Measurements from ENCODE around the gene CYBRD1.

CYBRD1 gene, protein sequence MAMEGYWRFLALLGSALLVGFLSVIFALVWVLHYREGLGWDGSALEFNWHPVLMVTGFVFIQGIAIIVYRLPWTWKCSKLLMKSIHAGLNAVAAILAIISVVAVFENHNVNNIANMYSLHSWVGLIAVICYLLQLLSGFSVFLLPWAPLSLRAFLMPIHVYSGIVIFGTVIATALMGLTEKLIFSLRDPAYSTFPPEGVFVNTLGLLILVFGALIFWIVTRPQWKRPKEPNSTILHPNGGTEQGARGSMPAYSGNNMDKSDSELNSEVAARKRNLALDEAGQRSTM

DNA sequence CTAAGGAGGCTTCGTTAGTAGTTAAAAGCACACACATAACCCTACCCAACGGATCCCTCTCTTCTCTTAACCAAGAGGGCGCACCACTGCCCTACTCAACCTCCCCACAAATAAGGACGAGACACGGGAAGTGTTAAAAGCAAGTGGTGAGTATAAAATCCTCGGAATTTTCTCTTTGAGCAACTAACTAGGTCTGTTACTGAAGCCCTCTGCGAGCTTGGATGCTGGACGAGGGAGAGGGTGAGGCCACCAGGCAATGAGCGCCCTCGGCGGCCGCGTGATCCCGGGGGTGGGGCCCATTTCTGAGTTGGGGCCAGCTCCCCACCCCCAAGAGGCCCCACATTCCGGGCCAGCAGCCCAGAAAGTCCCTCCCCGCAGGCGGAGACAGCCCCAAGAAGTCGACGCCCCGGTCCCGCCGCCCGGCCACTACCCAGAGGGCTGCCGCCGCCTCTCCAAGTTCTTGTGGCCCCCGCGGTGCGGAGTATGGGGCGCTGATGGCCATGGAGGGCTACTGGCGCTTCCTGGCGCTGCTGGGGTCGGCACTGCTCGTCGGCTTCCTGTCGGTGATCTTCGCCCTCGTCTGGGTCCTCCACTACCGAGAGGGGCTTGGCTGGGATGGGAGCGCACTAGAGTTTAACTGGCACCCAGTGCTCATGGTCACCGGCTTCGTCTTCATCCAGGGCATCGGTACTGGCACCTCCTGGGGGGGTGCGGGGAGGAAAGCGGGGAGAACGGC lies at the start of gene CYBRD1:
Gene CYBRD1 (plus strand): TSS at position 423 of the 736 bp plus-strand sequence. CDS start 72 bp downstream, at position 495.
- peak within 1 kb of the TSS; percentile 66 for H3K27ac ChIP-seq
- TF ChIP-seq, protein P1, sequence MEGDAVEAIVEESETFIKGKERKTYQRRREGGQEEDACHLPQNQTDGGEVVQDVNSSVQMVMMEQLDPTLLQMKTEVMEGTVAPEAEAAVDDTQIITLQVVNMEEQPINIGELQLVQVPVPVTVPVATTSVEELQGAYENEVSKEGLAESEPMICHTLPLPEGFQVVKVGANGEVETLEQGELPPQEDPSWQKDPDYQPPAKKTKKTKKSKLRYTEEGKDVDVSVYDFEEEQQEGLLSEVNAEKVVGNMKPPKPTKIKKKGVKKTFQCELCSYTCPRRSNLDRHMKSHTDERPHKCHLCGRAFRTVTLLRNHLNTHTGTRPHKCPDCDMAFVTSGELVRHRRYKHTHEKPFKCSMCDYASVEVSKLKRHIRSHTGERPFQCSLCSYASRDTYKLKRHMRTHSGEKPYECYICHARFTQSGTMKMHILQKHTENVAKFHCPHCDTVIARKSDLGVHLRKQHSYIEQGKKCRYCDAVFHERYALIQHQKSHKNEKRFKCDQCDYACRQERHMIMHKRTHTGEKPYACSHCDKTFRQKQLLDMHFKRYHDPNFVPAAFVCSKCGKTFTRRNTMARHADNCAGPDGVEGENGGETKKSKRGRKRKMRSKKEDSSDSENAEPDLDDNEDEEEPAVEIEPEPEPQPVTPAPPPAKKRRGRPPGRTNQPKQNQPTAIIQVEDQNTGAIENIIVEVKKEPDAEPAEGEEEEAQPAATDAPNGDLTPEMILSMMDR (conservative IDR thresholded peaks at IDR 0.05): no peak

DNA sequence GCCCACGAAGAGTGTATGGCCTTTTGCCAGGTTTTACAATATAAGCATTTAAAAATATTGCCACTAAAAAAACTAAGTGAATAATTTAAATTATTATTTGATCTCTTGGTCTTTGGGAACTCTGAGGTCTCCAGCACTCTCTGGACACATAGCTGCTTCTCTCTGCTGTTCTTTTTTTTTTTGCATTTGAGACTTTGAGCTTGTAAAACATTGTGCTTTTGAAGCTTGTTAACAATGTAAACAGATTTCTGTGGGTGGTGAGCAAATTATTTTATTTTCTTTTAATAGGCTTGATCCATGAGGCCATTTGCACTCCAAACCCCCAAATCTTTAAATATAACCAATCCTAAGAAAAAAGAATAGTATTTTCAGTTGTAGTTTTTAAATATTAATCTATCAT lies 46.3 kb upstream of the CYBRD1 start:
- TF ChIP-seq, protein P1 (conservative IDR thresholded peaks at IDR 0.05): no peak
- H3K27ac ChIP-seq: peak overlapping the region; percentile 48

DNA sequence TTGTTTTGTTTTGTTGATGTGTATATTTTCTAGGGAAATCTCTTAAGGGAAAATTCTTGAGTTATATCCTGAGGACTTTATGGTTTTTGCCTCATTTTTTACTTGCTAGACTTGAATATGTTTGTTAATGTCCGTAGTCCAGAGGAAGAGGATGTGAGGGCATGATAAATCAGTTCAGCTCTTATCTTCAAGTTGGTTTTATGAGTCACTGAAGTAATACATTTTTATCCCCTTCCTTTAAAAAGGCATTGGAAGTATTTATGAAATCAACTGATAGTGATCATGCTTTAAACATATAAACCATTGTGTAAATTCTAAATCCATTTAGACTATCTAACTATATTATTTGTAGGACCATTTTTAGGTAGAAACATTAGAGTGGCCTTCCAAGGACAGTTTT lies 43.9 kb upstream of the CYBRD1 start:
- TF ChIP-seq, protein P1 (conservative IDR thresholded peaks at IDR 0.05): no peak

DNA sequence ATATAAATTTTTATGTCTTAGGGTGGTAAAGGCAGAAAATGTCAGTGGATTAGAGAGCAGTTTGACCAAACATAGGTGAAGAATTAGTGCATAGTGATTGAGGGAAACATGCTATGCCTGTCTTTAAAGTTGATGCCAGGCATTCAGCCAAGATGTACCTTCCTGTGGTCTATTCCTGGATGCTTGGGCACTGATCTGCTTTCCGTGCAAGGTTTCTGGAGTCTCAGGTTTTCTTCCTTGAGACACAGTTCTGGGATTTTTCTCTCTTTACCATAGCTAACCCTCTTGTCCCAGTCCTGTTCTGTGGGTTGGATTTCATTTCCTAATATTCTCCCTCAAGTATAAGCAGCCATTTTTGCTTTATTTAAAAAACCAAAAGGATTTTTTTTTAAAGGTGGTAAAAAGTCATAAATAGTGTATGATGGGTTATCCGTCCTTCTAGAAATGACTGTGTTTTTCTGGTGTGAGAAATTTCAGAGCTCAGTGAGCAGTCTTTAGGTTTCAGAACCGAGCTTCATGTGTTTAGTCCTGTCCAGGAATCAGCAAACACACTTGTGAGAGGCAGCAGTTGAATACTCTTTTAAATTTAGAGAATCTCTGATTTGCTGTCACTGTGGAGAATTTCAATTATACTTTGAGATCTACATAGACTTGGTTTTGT lies 43.0 kb upstream of the CYBRD1 start:
- TF ChIP-seq, protein P1 (conservative IDR thresholded peaks at IDR 0.05): no peak

More for the DNA sequence above, 43.9 kb upstream of the CYBRD1 start:
- peak overlapping the region; percentile 15; the same call in 1 of the 2 replicates for H3K27ac ChIP-seq

DNA sequence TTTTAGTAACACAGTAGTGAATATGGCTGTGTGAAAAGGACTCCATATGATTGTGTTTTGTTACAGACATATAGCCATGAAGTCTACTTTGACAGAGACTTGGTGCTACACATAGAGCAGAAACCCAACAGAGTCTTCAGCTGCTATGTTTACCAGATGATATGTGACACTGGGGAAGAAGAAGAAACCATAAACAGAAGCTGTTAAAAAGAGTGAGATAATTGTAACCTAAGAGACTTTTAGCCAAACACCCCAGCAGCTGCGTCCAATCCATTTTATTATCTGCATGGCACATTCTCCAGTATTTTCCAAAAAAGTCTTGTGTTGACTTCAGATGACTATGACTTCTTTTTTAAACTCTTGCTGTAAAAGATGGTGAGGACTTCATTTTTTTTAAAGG lies 41.4 kb upstream of the CYBRD1 start:
- no peak overlapping the region for H3K27ac ChIP-seq
- TF ChIP-seq, protein P1 (conservative IDR thresholded peaks at IDR 0.05): no peak

More for the DNA sequence above, 43.0 kb upstream of the CYBRD1 start:
- H3K27ac ChIP-seq: peak overlapping the region; percentile 15; the same call in 1 of the 2 replicates

DNA sequence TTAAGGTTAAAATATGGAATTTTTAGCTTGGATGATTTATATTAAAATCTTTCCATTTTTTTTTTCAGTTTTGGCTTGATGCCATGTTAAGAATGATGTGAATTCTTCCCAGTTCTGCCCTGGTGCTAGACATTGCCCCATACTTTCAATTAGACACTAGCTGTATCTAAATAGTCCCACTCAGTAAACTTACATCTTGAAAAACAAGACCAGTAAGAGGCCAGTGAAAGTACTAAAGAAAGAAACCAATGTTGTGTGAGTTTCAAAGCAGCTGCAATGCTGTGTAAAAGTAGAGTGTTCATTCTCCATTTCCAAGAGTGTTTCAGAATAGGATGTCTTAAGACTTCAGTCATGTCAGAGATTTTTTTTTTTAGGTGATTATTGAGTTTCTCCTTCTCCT lies 40.0 kb upstream of the CYBRD1 start:
- H3K27ac ChIP-seq: no peak overlapping the region
- TF ChIP-seq, protein P1 (conservative IDR thresholded peaks at IDR 0.05): no peak

DNA sequence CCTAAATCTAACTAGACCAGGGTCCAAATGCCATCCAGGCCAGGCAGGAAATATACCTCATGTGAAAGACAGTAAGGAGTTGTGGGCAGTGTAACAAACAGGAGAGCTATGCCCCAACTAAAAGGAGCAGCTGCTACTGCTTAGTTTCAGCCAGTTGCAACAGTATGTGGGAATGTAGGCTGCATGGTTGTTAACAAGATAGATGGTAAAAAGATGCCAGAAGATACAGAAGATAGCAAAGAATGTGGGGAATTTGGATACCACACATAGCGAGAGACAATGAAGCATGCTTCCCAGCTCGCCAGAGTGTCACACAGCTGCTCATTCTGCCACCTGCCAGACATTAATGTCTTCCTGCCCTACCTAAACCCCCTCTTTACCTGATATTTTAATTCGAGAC lies 39.4 kb upstream of the CYBRD1 start:
- TF ChIP-seq, protein P1 (conservative IDR thresholded peaks at IDR 0.05): no peak
- no peak overlapping the region for H3K27ac ChIP-seq

All from VCaP (cell line).